ENCODE measurements around the gene BCL2L2. TPM values are rescaled to one million over a fixed set of nuclear protein-coding genes. Genes with fewer than 3 reads are reported as not detected.

Gene BCL2L2
- total and polyA plus RNA-seq, 9 of the 15 experiments (the other 6 are each of a cell fraction or from before 2014, with no cell fraction given): 2.6 to 32.5 (median 14.7) TPM

DNA sequence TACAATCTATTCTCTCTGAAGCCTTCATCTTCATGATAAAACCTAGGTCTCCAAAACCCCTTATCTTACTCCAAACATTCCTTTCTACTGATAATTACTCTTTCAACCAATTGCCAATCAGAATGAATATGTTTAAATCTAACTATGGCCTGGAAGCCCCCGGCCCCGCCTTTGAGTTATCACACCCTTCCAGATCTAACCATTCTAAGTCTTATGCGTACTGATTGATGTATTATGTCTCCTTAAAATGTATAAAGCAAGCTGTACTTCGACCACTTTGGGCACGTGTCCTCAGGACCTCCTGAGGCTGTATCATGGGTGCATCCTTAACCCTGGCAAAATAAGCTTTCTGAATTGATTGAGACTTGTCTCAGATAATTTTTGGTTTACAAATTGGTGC is 29.0 kb downstream of the BCL2L2 start (continued):
- TF ChIP-seq ZNF592 (IDR thresholded peaks at IDR 0.05) (no peak), GTF2F1 (IDR thresholded peaks at IDR 0.05; ENCODE audit: low read depth, low read length) (no peak), NFRKB (IDR thresholded peaks at IDR 0.05; ENCODE audit: low read depth) (no peak), PREB (CRISPR knock-in tag; IDR thresholded peaks at IDR 0.05) (no peak), SRF (CRISPR knock-in tag; IDR thresholded peaks at IDR 0.05) (no peak), ZHX1 (conservative IDR thresholded peaks at IDR 0.05; ENCODE audit: low read length) (no peak), NR2F6 (CRISPR knock-in tag; IDR thresholded peaks at IDR 0.05) (no peak), TEAD4 (IDR thresholded peaks at IDR 0.05; ENCODE audit: low read length) (peak; percentile 20; the same call in 1 of the 2 replicates), TEAD4 (CRISPR knock-in tag; IDR thresholded peaks at IDR 0.05; ENCODE audit: borderline replicate concordance) (no peak), ZNF197 (CRISPR knock-in tag; IDR thresholded peaks at IDR 0.05; ENCODE audit: low read depth) (no peak), GTF2E2 (tag; IDR thresholded peaks at IDR 0.05) (no peak), MXD1 (CRISPR knock-in tag; IDR thresholded peaks at IDR 0.05; ENCODE audit: borderline replicate concordance, poor library complexity, severe bottlenecking) (no peak), MEIS2 (IDR thresholded peaks at IDR 0.05; ENCODE audit: partially characterized antibody) (peak; percentile 43), ZNF280B (CRISPR knock-in tag; IDR thresholded peaks at IDR 0.05) (no peak), HMBOX1 (IDR thresholded peaks at IDR 0.05) (no peak), ZNF586 (CRISPR knock-in tag; conservative IDR thresholded peaks at IDR 0.05) (no peak)

All from K562 (cell line).